Adrenal gland (tissue), 5 donors: ENCODE data around the gene CNTNAP2.

Source experiments
- POLR2A ChIP-seq, 2 donors: fragments of 450-650 bp; IDR thresholded peaks; one replicate each; pipeline ENCODE4 v1.6.1; 2017; ENCODE audit warnings: antibody characterized with exemption in 2 of 2, mild to moderate bottlenecking in 2 of 2, moderate library complexity in 1 of 2
- TF ChIP-seq, protein P1 (sequence below), 6 experiments: fragments of 450-650 bp in 4 of 6; fragments of 200-600 bp in 2 of 6; sonication (generic) in 1 of 6; IDR thresholded peaks; 1 replicate in 5 of 6; 2 replicates in 1 of 6; pipeline versions ENCODE4 v1.5.1 to v1.8.0; 2016 to 2021; ENCODE audit warnings: antibody characterized with exemption in 6 of 6, mild to moderate bottlenecking in 2 of 6, moderate library complexity in 1 of 6
- donor health status: DM: no; HTN: no; CAD: no.

DNA sequence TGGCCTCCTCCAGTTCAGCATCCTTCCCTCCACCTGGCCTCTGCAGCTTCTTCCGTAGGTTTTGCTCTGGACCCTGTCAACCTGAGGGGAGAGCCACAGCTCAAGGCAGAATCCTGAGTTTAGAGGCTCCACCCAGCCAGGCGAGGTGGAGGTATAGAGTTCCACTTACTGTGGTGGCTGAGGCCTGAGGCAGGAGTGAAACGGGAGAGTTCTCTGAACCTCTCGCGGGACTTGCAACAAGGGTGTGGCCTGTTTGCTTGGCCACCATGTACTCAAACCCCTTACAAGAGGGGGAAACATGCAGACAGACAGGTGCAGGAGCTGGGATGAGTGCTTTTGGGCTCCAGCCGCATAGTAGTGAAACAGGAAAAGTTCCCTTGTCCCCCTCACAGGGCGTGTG is 2320.0 kb downstream of the CNTNAP2 start:
- TF ChIP-seq, protein P1, sequence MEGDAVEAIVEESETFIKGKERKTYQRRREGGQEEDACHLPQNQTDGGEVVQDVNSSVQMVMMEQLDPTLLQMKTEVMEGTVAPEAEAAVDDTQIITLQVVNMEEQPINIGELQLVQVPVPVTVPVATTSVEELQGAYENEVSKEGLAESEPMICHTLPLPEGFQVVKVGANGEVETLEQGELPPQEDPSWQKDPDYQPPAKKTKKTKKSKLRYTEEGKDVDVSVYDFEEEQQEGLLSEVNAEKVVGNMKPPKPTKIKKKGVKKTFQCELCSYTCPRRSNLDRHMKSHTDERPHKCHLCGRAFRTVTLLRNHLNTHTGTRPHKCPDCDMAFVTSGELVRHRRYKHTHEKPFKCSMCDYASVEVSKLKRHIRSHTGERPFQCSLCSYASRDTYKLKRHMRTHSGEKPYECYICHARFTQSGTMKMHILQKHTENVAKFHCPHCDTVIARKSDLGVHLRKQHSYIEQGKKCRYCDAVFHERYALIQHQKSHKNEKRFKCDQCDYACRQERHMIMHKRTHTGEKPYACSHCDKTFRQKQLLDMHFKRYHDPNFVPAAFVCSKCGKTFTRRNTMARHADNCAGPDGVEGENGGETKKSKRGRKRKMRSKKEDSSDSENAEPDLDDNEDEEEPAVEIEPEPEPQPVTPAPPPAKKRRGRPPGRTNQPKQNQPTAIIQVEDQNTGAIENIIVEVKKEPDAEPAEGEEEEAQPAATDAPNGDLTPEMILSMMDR (IDR thresholded peaks at IDR 0.05) = no peak
- no peak for TF ChIP-seq POLR2A (IDR thresholded peaks at IDR 0.05)
